ENCODE data around the gene FHIP2A.

Gene FHIP2A

GRCh38 chr10:114791768-114792167 is 29.8 kb upstream of the FHIP2A start:
- DNase-seq, result no peak
- no peak overlapping the region for H3K27ac Mint-ChIP-seq
- no peaks in the 10 kb centered on the region for H3K4me1 Mint-ChIP-seq
- H3K36me3 Mint-ChIP-seq (ENCODE audit: low read depth), result no peaks in the 10 kb centered on the region
- H3K4me3 Mint-ChIP-seq, result no peak overlapping the region
- no peak for TF ChIP-seq CTCF (IDR thresholded peaks at IDR 0.05)
- H3K27me3 Mint-ChIP-seq (ENCODE audit: low read depth, poor library complexity), result no peaks in the 10 kb centered on the region
- H3K9me3 Mint-ChIP-seq, result peaks cover 7% of the 10 kb centered on the region

- Mint-ChIP-seq H3K36me3 (ENCODE audit: low read depth) (no peaks in the 10 kb centered on the region), H3K27me3 (ENCODE audit: low read depth, poor library complexity) (no peaks in the 10 kb centered on the region), H3K9me3 (peaks cover 4% of the 10 kb centered on the region), H3K27ac (no peak overlapping the region), H3K4me3 (no peak overlapping the region), H3K4me1 (no peaks in the 10 kb centered on the region)
- no peak for DNase-seq
- TF ChIP-seq CTCF (IDR thresholded peaks at IDR 0.05), result no peak
Observed at GRCh38 chr10:114795039-114795438, 26.5 kb upstream of the FHIP2A start.

DNA sequence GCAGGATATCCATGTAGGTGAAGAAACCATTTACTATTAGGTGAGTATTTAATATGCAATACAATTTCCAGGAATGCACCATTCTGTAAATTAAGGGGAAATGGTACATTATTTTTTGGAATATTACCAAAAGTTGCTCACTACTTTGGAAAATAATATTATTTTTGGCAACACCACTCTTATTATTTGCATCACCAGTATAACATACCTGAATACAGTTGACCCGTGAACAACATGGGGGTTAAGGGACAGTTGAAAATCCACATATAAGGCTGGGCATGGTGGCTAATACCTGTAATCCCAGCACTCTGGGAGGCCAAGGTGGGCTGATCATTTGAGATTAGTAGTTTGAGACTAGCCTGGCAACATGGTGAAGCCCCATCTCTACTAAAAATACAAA is 21.2 kb upstream of the FHIP2A start:
- H3K27ac Mint-ChIP-seq, result no peak overlapping the region
- H3K27me3 Mint-ChIP-seq (ENCODE audit: low read depth, poor library complexity), result peaks cover 3% of the 10 kb centered on the region
- H3K9me3 Mint-ChIP-seq, result no peaks in the 10 kb centered on the region
- no peak for TF ChIP-seq CTCF (IDR thresholded peaks at IDR 0.05)
- DNase-seq, result no peak
- no peak overlapping the region for H3K4me3 Mint-ChIP-seq
- no peaks in the 10 kb centered on the region for H3K4me1 Mint-ChIP-seq
- H3K36me3 Mint-ChIP-seq (ENCODE audit: low read depth), result no peaks in the 10 kb centered on the region

GRCh38 chr10:114801411-114801813 is 20.2 kb upstream of the FHIP2A start:
- peaks cover 3% of the 10 kb centered on the region for H3K27me3 Mint-ChIP-seq (ENCODE audit: low read depth, poor library complexity)
- no peaks in the 10 kb centered on the region for H3K9me3 Mint-ChIP-seq
- TF ChIP-seq CTCF (IDR thresholded peaks at IDR 0.05), result no peak
- no peaks in the 10 kb centered on the region for H3K36me3 Mint-ChIP-seq (ENCODE audit: low read depth)
- H3K27ac Mint-ChIP-seq, result no peak overlapping the region
- H3K4me3 Mint-ChIP-seq, result no peak overlapping the region
- H3K4me1 Mint-ChIP-seq, result no peaks in the 10 kb centered on the region
- no peak for DNase-seq

GRCh38 chr10:114802177-114802576 is 19.4 kb upstream of the FHIP2A start:
- Mint-ChIP-seq H3K36me3 (ENCODE audit: low read depth) (no peaks in the 10 kb centered on the region), H3K4me3 (no peak overlapping the region), H3K27ac (no peak overlapping the region), H3K4me1 (no peaks in the 10 kb centered on the region), H3K9me3 (no peaks in the 10 kb centered on the region), H3K27me3 (ENCODE audit: low read depth, poor library complexity) (peaks cover 3% of the 10 kb centered on the region)
- TF ChIP-seq CTCF (IDR thresholded peaks at IDR 0.05), result no peak
- no peak for DNase-seq

- Mint-ChIP-seq H3K27ac (no peak overlapping the region), H3K4me1 (no peaks in the 10 kb centered on the region), H3K9me3 (peaks cover 8% of the 10 kb centered on the region), H3K4me3 (no peak overlapping the region), H3K27me3 (ENCODE audit: low read depth, poor library complexity) (peaks cover 6% of the 10 kb centered on the region), H3K36me3 (ENCODE audit: low read depth) (no peaks in the 10 kb centered on the region)
- DNase-seq, result no peak
- TF ChIP-seq CTCF (IDR thresholded peaks at IDR 0.05), result no peak
Observed at GRCh38 chr10:114806562-114807391, 14.8 kb upstream of the FHIP2A start.
